Measurements from ENCODE around the gene EGR4. TPM values are rescaled to one million over a fixed set of nuclear protein-coding genes. Genes with fewer than 3 reads are reported as not detected.

Gene EGR4
- total and polyA plus RNA-seq, 2 of the 4 experiments (the other 2 are of a cell fraction) = not detected

- no peak overlapping the region for H3K56ac ChIP-seq (ENCODE audit: extremely low read depth, insufficient read depth, low read length)
- dilution Hi-C loops (cut with HindIII; ENCODE audit: low sequenced_read_pairs, unreplicated experiment) = no loop called here
- peaks cover 9% of the 10 kb centered on the region; the same call in 1 of the 2 replicates for H3K9me1 ChIP-seq (ENCODE audit: insufficient read depth, low read length)
These were observed 42.2 kb downstream of the EGR4 start for GRCh38 chr2:73250872-73251846.

More at GRCh38 chr2:73250872-73251846, 42.2 kb downstream of the EGR4 start:
- Histone ChIP-seq H3K14ac (replicated peaks; ENCODE audit: low read depth, low read length) (no peak overlapping the region), H3K18ac (ENCODE audit: low read depth, low read length) (no peak overlapping the region), H3K9ac (ENCODE audit: low read depth, low read length) (no peak overlapping the region), H3K79me1 (ENCODE audit: low read depth in 1 of 2, low read length in 2 of 2) (peaks cover 8 to 26% of the 10 kb centered on the region in 2 experiments; a peak in 3 of 4 replicates), H3K4me3 (ENCODE audit: insufficient read depth, low read depth, low read length) (no peak overlapping the region), H4K20me1 (ENCODE audit: insufficient read depth, low read length) (peaks cover 8% of the 10 kb centered on the region; the same call in 1 of the 2 replicates), H3K27me3 (ENCODE audit: control insufficient read depth, insufficient read depth, low read length) (no peaks in the 10 kb centered on the region), H2AK5ac (ENCODE audit: low read depth, low read length) (no peak overlapping the region), H2BK120ac (ENCODE audit: low read depth, low read length) (no peak overlapping the region), H2BK15ac (ENCODE audit: low read depth, low read length) (no peak overlapping the region), H2AFZ (replicated peaks; ENCODE audit: low read length, poor library complexity) (no peak overlapping the region), H3K9me3 (ENCODE audit: control insufficient read depth, insufficient read depth, low read length) (no peaks in the 10 kb centered on the region), H3K4me1 (ENCODE audit: control insufficient read depth, insufficient read depth, low read length) (peaks cover 2% of the 10 kb centered on the region; the same call in 1 of the 2 replicates), H2AK9ac (replicated peaks; ENCODE audit: low read depth, low read length, poor library complexity) (no peak overlapping the region), H4K8ac (ENCODE audit: low read depth in 2 of 2, low read length in 2 of 2) (no peak overlapping the region), H2BK5ac (ENCODE audit: low read depth, low read length, poor library complexity, severe bottlenecking) (no peak overlapping the region), H3K4me2 (ENCODE audit: low read depth, low read length) (no peak overlapping the region), H3K27ac (ENCODE audit: insufficient read depth, low read length) (no peak overlapping the region), H4K5ac (ENCODE audit: low read depth, low read length) (no peak overlapping the region), H3K36me3 (ENCODE audit: control insufficient read depth, insufficient read depth, low read length) (peaks cover 65% of the 10 kb centered on the region), H3K4ac (ENCODE audit: low read depth, low read length) (no peak overlapping the region), H3K23ac (ENCODE audit: low read depth, low read length) (no peak overlapping the region), H4K91ac (ENCODE audit: insufficient read depth, low read depth, low read length) (no peak overlapping the region), H2BK20ac (ENCODE audit: low read depth, low read length) (no peak overlapping the region)
- TF ChIP-seq RAD21 (IDR thresholded peaks at IDR 0.05; ENCODE audit: low read length) = no peak
- TF ChIP-seq MXI1 (IDR thresholded peaks at IDR 0.05; ENCODE audit: borderline replicate concordance, low read depth, low read length) = no peak
- TF ChIP-seq RFX5 (IDR thresholded peaks at IDR 0.05; ENCODE audit: low read depth, low read length) = no peak
- TF ChIP-seq ELK1 (IDR thresholded peaks at IDR 0.05; ENCODE audit: borderline replicate concordance, low read depth, low read length) = no peak
- no peak for TF ChIP-seq CHD1 (IDR thresholded peaks at IDR 0.05; ENCODE audit: low read depth, low read length)
- no peak for TF ChIP-seq POLR2A (IDR thresholded peaks at IDR 0.05; ENCODE audit: low read depth, low read length)
- TF ChIP-seq MAFK (IDR thresholded peaks at IDR 0.05; ENCODE audit: low read depth, low read length) = no peak
- TF ChIP-seq FOS (IDR thresholded peaks at IDR 0.05; ENCODE audit: low read depth, low read length) = no peak
- no peak for ATAC-seq (ENCODE audit: low read depth)
- no TSS peak for BruUV-seq (replicated peaks)
- 98% methylated on average over 5 of the region's 17 CpGs; no CpG with 5 or more reads in 1 of the 2 experiments for WGBS, 2 experiments (ENCODE audit: extremely low coverage in 2 of 2, insufficient read length in 1 of 2)
- POLR2A ChIA-PET (ENCODE audit: unreplicated experiment) = no interaction called here
- CTCF ChIA-PET = no interaction called here
- intact Hi-C loops (cut with micrococcal nuclease) = no loop called here
- in situ Hi-C loops (cut with MboI; ENCODE audit: low sequenced_read_pairs) = no loop called here
- no peak for DNase-seq

Data from IMR-90 (cell line).